Tibial artery (tissue), 4 donors: ENCODE data around the gene ITGB5.

Source experiments
- DNase-seq, 2 donors: peaks; one replicate each; pipeline ENCODE4 v3.0.0-alpha.2; 2019
- H3K27ac ChIP-seq, 2 donors: fragments of 200-600 bp; sonication (generic) in 1 of 2; 1 replicate in 1 of 2; 2 replicates in 1 of 2; pipeline ENCODE4 v1.5.1; 2018 to 2019; ENCODE audit warnings: mild to moderate bottlenecking in 1 of 2
- H3K27me3 ChIP-seq, 2 donors: fragments of 200-600 bp; sonication (generic) in 1 of 2; one replicate each; pipeline versions ENCODE4 v1.5.1 to v1.6.0; 2016 to 2019
- H3K36me3 ChIP-seq, 3 donors: fragments of 200-600 bp; sonication (generic) in 2 of 3; one replicate each; pipeline ENCODE4 v1.5.1; 2016 to 2019; ENCODE audit warnings: mild to moderate bottlenecking in 2 of 3
- H3K4me1 ChIP-seq, 4 donors: fragments of 200-600 bp; sonication (generic) in 2 of 4; 1 replicate in 3 of 4; 2 replicates in 1 of 4; pipeline ENCODE4 v1.5.1; 2016 to 2019
- H3K4me3 ChIP-seq, 2 donors: fragments of 200-600 bp; sonication (generic) in 1 of 2; 1 replicate in 1 of 2; 2 replicates in 1 of 2; pipeline ENCODE4 v1.5.1; 2018 to 2019; ENCODE audit warnings: mild to moderate bottlenecking in 2 of 2
- H3K9me3 ChIP-seq, 3 donors: fragments of 200-600 bp; sonication (generic) in 1 of 3; one replicate each; pipeline ENCODE4 v1.5.1; 2016 to 2019
- CTCF ChIP-seq, 2 experiments: fragments of 200-600 bp in 1 of 2; fragments of 450-650 bp in 1 of 2; IDR thresholded peaks; one replicate each; pipeline ENCODE4 v1.5.1; 2017 to 2019; ENCODE audit warnings: antibody characterized with exemption in 2 of 2, mild to moderate bottlenecking in 1 of 2, moderate library complexity in 1 of 2
- intact Hi-C: fragments of 100-400 bp; cut with DNase I; formaldehyde crosslinking; loops from one replicate; pipeline ENCODE4 v1.15.0; 2023; ENCODE audit warnings: low total_unique reads

ITGB5 gene

GRCh38 chr3:124887177-124887931 is at the start of gene ITGB5:
Gene ITGB5, minus strand, starts transcription at chr3:124887365. Its CDS starts 365 bp downstream, at chr3:124887000.
- H3K4me3 ChIP-seq = peak within 1 kb of the TSS; percentile 93 to 94
- intact Hi-C loops = loop anchor here (5.0 to 10.0 kb wide), 2 partner anchors 53 to 110 kb away; no protein-coding TSS in a partner anchor
- H3K4me1 ChIP-seq = peaks cover 0 to 41% (median 28%) of the 10 kb centered on the region in 4 donors
- no peaks in the 10 kb centered on the region for H3K9me3 ChIP-seq
- no peak for TF ChIP-seq CTCF (IDR thresholded peaks at IDR 0.05)
- H3K27me3 ChIP-seq = no peaks in the 10 kb centered on the region
- H3K36me3 ChIP-seq = no peaks in the 10 kb centered on the region
- peak within 1 kb of the TSS; percentile 98 to 99 for H3K27ac ChIP-seq
- DNase-seq = peak; percentile 88 to 95

GRCh38 chr3:124935794-124936542 is 48.8 kb upstream of the ITGB5 start:
- Histone ChIP-seq H3K9me3 (no peaks in the 10 kb centered on the region), H3K36me3 (no peaks in the 10 kb centered on the region), H3K4me1 (no peaks in the 10 kb centered on the region), H3K27me3 (no peaks in the 10 kb centered on the region), H3K27ac (no peak overlapping the region), H3K4me3 (no peak overlapping the region)
- no peak for TF ChIP-seq CTCF (IDR thresholded peaks at IDR 0.05)
- intact Hi-C loops = no loop called here
- DNase-seq = no peak

GRCh38 chr3:124935264-124935663 is 48.1 kb upstream of the ITGB5 start:
- DNase-seq = no peak
- intact Hi-C loops = no loop called here
- TF ChIP-seq CTCF (IDR thresholded peaks at IDR 0.05) = no peak
- Histone ChIP-seq H3K4me1 (no peaks in the 10 kb centered on the region), H3K9me3 (no peaks in the 10 kb centered on the region), H3K4me3 (no peak overlapping the region), H3K27ac (no peak overlapping the region), H3K36me3 (no peaks in the 10 kb centered on the region), H3K27me3 (no peaks in the 10 kb centered on the region)

GRCh38 chr3:124934577-124934976 is 47.4 kb upstream of the ITGB5 start, which contains the start of gene MUC13:
Gene MUC13, minus strand, starts transcription at chr3:124934751. Its CDS starts 39 bp downstream, at chr3:124934712.
- no peaks in the 10 kb centered on the region for H3K27me3 ChIP-seq
- no peak for DNase-seq
- no peaks in the 10 kb centered on the region for H3K9me3 ChIP-seq
- TF ChIP-seq CTCF (IDR thresholded peaks at IDR 0.05) = no peak
- H3K36me3 ChIP-seq = no peaks in the 10 kb centered on the region
- H3K4me3 ChIP-seq = no peak within 1 kb of the TSS
- no peak within 1 kb of the TSS for H3K27ac ChIP-seq
- intact Hi-C loops = no loop called here
- H3K4me1 ChIP-seq = no peaks in the 10 kb centered on the region

- no peaks in the 10 kb centered on the region for H3K36me3 ChIP-seq
- DNase-seq = peak; percentile 70 to 84
- no peaks in the 10 kb centered on the region for H3K27me3 ChIP-seq
- no peaks in the 10 kb centered on the region for H3K9me3 ChIP-seq
- H3K4me3 ChIP-seq = no peak overlapping the region
- peak; percentile 65 for TF ChIP-seq CTCF (IDR thresholded peaks at IDR 0.05)
- H3K27ac ChIP-seq = no peak overlapping the region
- no peaks in the 10 kb centered on the region for H3K4me1 ChIP-seq
- intact Hi-C loops = loop anchor here (5.0 kb wide), 1 partner anchor 509 kb away; no protein-coding TSS in a partner anchor
Observed at GRCh38 chr3:124928333-124929202, 41.4 kb upstream of the ITGB5 start.
